ENCODE results near the gene LETMD1. TPM values are rescaled to one million over a fixed set of nuclear protein-coding genes. Genes with fewer than 3 reads are reported as not detected.

Gene LETMD1
- total and polyA plus RNA-seq, 2 of the 13 experiments (the other 11 are each of a cell fraction or from before 2014, with no cell fraction given), result 43.3 to 87.7 TPM

- TF ChIP-seq TERF1 (CRISPR knock-in tag; IDR thresholded peaks at IDR 0.05) (peak; percentile 87; the same call in 1 of the 2 replicates), NBN (conservative IDR thresholded peaks at IDR 0.05) (no peak), ZBTB1 (CRISPR knock-in tag; IDR thresholded peaks at IDR 0.05; ENCODE audit: borderline replicate concordance) (no peak), MEIS1 (CRISPR knock-in tag; IDR thresholded peaks at IDR 0.05; ENCODE audit: borderline replicate concordance) (peak; percentile 72; the same call in 1 of the 2 replicates), HOXA5 (CRISPR knock-in tag; IDR thresholded peaks at IDR 0.05) (peak; percentile 90), AHR (CRISPR knock-in tag; IDR thresholded peaks at IDR 0.05) (peak; percentile 87; the same call in 1 of the 2 replicates), ZNF33B (CRISPR knock-in tag; IDR thresholded peaks at IDR 0.05) (no peak), ZNF687 (CRISPR knock-in tag; IDR thresholded peaks at IDR 0.05) (peak; percentile 99), ZNF367 (CRISPR knock-in tag; IDR thresholded peaks at IDR 0.05; ENCODE audit: borderline replicate concordance) (no peak), ZBTB37 (CRISPR knock-in tag; IDR thresholded peaks at IDR 0.05) (peak; percentile 48; the same call in 1 of the 2 replicates), NCOA2 (CRISPR knock-in tag; IDR thresholded peaks at IDR 0.05) (peak; percentile 66; the same call in 1 of the 2 replicates), U2AF2 (IDR thresholded peaks at IDR 0.05; ENCODE audit: low read depth, low read length) (0 out of 2 replicates have a peak, but pooled peaks have one; percentile 19), MIXL1 (CRISPR knock-in tag; IDR thresholded peaks at IDR 0.05) (0 out of 2 replicates have a peak, but pooled peaks have one; percentile 9), ZNF207 (IDR thresholded peaks at IDR 0.05; ENCODE audit: borderline replicate concordance) (no peak), POLR2AphosphoS2 (IDR thresholded peaks at IDR 0.05; ENCODE audit: low read depth, low read length) (peak; percentile 71; the same call in 1 of the 2 replicates), ATF3 (CRISPR knock-in tag; IDR thresholded peaks at IDR 0.05) (0 out of 2 replicates have a peak, but pooled peaks have one; percentile 34), ZNF776 (CRISPR knock-in tag; IDR thresholded peaks at IDR 0.05) (peak; percentile 97), STAT6 (CRISPR knock-in tag; IDR thresholded peaks at IDR 0.05; ENCODE audit: borderline replicate concordance) (peak; percentile 86; the same call in 1 of the 2 replicates), FOXK1 (CRISPR knock-in tag; IDR thresholded peaks at IDR 0.05; ENCODE audit: borderline replicate concordance, low read depth) (peak; percentile 31; the same call in 1 of the 2 replicates)
Observed at GRCh38 chr12:51025836-51026638, 22.1 kb upstream of the LETMD1 start, which contains the start of gene SLC11A2 (continued).
